OCI-LY7 (cell line): ENCODE data around the gene FZD7.

Experiments
- CTCF ChIP-seq: fragments of 200-600 bp; sonication (generic); conservative IDR thresholded peaks from 2 replicates; pipeline ENCODE4 v1.5.1; 2014; ENCODE audit warnings: mild to moderate bottlenecking, antibody characterized with exemption, low read length, moderate library complexity, mixed read lengths
- EZH2phosphoT487 ChIP-seq: fragments of 200-600 bp; sonication (generic); IDR thresholded peaks from 2 replicates; pipeline ENCODE4 v1.6.1; 2018; ENCODE audit warnings: low read depth, borderline replicate concordance, mild to moderate bottlenecking, mixed run types, antibody characterized with exemption, low read length, moderate library complexity, mixed read lengths

GRCh38 chr2:202035089-202035940 is 1.7 kb downstream of the FZD7 start:
- no peak for TF ChIP-seq CTCF
- no peak for TF ChIP-seq EZH2phosphoT487
